A204.1 (cell line): Measurements from ENCODE around the gene FAM107A.
"Not testable (repeated sequence)": the region's sequence is repeated elsewhere in the genome, so short reads cannot be mapped to it uniquely, and the experiment has no call there.

ENCODE experiments used
- FAIRE-seq: peaks from 2 replicates; lab custom pipeline; 2012; peaks lifted over from hg19 to GRCh38; lab: Jason Lieb, UNC

Gene FAM107A

GRCh38 chr3:58536501-58537411 lies 40.4 kb downstream of the FAM107A start, which contains the start of gene ACOX2:
Gene ACOX2 (minus strand): TSS chr3:58537190. CDS start chr3:58535106, 2,084 bp downstream.
- FAIRE-seq, result no peak

- no peak for FAIRE-seq
Measured at GRCh38 chr3:58535531-58536500, 41.4 kb downstream of the FAM107A start.

- no peak for FAIRE-seq
Measured at GRCh38 chr3:58534592-58535494, 42.3 kb downstream of the FAM107A start.

- FAIRE-seq, result no peak
Measured at GRCh38 chr3:58532794-58533220, 44.4 kb downstream of the FAM107A start.

DNA sequence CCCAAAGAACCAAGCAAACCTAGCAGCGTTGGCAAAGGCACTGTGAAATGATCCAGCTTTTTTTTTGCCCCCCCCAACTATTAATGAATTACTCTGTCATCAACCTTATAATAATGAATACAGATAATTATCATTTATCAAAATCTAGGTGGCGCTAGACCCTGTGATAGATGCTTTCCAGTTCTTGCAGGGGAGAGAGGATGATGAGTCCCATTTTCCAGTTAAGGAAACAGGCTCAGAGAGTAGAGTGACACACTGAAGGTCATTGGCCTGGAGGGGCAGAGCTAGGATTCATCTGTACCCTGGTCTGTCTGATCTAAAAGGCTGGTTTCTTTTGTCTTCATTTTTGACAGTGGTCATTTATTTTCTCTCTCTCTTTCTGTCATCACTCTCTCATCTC lies 45.2 kb downstream of the FAM107A start:
- no peak for FAIRE-seq

GRCh38 chr3:58531555-58531954 lies 45.6 kb downstream of the FAM107A start:
- FAIRE-seq, result no peak

DNA sequence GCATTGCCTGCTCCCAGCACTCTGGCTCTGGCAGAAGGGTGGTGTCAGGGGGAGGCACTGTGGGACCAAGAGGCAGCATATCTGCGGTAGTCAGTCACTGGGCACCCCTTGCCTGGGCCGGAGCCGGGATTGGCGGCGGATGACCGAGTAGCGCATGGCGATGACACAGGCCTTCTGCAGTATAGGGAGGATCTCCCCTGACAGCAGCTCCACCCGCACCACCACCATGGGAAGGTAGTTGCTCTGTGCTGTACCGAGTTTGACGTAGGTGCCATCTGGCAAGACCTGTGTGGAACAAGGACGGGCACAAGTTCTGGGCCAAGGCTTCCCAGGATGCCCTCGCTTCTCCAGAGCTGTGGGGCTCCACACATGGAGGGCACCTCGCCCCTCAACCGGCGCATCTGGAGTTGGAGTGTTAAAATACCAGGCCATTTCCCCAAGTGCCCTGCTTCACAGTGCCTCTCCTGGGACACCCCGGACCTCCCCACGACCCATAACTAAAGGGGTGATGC lies 46.8 kb downstream of the FAM107A start:
- no peak for FAIRE-seq

DNA sequence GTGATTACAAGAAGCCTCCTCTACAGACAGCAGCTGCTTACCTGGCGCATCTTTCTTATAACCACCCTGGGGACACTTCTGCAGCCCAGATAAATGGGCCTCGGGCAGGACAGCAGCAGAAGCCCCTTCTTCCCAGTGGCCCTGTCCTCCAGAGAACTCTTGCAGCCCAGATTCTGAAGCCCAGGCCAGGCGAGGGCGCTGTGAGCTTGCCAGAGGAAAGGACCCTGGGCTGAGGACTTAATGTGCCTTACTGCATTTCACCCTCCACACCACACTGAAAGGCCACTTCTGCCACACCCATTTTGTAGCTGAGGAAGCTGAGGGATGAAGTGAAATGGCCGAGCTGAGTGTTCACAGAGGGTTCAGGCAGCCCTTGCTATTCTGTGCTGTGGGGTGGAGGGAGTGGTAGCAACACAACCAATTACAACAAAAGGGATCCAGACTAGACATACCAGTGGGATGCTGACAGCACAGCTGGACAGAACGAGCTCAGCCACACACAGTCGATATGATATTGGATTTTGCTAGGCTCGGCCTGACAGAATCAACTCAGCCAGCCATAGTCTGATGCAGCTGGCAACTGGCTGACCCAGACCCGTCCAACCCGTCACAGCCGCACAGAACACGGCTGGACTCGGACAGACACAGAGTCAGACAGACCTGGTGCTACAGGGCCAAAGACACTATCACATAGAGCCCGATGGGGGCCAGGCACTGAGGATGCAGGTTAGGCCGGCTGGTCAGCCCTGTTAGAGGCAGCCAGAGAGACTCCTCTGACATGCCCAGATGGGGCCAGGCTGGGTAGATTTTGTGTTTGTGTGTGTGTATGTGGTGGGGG lies 47.5 kb downstream of the FAM107A start:
- FAIRE-seq, result no peak

DNA sequence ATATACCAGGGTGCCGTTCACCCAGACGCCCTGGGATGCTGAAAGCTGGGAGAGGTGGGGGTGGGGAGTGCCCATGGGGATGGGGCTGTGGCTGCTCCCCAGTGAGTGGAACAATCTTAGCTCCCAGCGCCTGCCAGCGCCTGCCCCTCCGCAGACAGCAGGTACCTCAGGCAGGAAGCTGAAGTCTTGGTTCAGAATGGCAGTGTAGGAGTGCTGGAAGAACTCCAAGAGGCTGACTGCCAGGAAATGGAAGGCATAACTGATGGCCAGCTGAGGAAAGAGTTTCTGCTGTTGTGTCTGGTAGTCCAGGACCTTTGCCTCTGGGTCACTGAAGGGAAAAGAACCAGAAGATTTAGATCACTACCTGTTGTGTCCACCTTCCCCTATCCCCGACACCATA lies 48.6 kb downstream of the FAM107A start:
- FAIRE-seq, result no peak

DNA sequence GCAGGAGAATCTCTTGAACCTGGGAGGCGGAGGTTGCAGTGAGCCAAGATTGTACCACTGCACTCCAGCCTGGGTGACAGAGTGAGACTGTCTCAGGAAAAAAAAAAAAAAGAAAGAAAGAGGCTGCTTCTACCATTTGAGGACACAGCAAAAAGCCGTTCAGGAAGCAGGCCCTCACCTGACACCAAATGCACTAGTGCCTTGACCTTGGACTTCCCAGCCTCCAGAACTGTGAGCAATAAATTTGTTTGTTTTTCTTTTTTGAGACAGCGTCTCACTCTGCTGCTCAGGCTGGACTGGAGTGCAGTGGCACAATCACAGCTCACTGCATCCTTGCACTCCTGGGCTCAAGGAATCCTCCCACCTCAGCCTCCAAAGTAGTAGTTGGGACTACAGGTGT lies 49.8 kb downstream of the FAM107A start:
- not testable (repeated sequence) for FAIRE-seq

- FAIRE-seq, result no peak
Measured at GRCh38 chr3:58526515-58526957, 50.7 kb downstream of the FAM107A start.

- no peak for FAIRE-seq
Measured at GRCh38 chr3:58524326-58524888, 52.8 kb downstream of the FAM107A start.

DNA sequence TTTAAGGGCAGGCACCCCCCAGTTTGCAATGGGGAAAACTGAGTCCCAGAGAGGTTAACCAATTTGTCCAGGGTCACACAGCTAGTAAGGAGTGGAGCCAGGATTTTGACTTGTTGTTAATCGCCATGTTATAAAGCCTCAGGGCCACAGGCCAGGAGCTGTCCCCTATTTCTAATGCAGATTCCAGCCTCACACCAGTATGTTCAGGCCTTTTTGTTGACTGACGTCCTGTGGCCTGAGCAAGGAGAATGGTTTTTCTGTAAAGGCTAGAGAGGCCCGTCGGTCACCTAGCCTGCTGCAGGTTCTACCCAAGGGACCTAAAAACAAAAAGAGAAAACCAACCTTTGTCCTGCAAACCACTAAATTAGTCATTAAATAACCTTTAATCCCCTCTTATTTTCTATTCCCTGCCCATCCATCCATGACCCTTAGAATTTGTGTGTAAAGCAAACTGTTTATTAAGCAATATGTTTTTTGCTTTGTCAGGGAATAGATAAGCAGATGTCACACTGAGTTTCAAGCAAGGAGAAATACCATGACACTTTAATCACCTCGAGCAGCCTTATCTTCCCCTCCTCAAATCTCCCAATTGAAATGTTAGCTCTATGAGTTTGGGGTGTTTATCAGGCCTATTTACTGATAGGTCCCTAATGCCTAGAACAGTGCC lies 54.3 kb downstream of the FAM107A start:
- no peak for FAIRE-seq

GRCh38 chr3:58521917-58522631 lies 55.1 kb downstream of the FAM107A start:
- no peak for FAIRE-seq

GRCh38 chr3:58521336-58521670 lies 55.9 kb downstream of the FAM107A start:
- FAIRE-seq, result no peak

DNA sequence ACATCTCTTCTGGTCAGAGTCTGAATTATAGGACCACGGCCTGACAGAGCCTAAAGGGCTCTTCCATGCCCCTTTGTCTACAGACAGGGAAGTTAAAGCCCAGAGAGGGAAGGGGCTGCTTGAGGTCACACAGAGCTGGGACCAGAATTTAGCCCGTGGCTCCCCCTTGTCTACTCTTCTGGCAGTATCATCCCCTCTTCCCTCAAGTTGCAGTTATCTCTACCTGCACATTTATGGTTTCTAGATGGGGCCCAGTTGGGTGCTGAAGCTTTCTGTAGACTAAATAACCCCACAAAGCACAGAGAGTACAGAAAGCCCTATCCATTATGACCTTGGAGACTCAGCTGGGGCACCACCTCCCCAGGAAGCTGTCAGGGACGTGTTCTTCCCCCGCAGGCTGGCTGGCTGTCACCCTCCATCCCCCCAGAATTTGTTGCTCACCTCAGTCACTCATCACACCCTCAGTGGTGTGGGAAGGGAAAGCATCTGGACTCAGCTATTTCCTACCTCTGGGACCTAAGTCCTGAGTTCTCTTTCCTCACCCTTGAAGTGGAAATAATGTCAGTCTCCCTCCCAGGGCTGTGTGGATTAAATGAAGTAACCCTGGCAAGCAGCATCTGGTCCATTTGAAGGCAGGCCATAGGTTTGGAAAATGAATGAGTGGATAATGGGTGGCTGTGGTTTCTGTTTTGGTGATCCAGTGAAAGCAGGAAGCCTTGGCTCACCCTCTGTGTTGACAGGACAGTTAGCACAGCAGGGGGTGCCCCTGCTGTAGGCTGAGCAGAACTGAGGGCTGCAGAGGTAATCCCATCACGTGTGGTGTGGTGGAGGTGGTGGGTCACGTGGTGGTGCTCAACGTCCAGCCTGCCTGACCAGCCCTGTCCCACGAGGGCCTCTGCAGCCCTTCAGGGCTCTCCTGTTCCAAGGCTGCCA lies 56.5 kb downstream of the FAM107A start:
- FAIRE-seq, result no peak

- no peak for FAIRE-seq
Measured at GRCh38 chr3:58519668-58520402, 57.4 kb downstream of the FAM107A start.
